HCT116 (cell line): Measurements from ENCODE around the gene C20orf144.

Experiments
- ATF3 ChIP-seq: IDR thresholded peaks from 2 replicates; pipeline ENCODE4 v1.6.1; 2012
- CEBPB ChIP-seq: IDR thresholded peaks from 2 replicates; pipeline ENCODE4 v1.6.1; 2012; ENCODE audit warnings: low read depth
- CTCF ChIP-seq, 3 experiments: fragments of 200-600 bp in 1 of 3; sonication (generic) in 1 of 3; IDR thresholded peaks in 2 of 3; conservative IDR thresholded peaks in 1 of 3; 2 replicates each; pipeline ENCODE4 v1.5.1; 2012 to 2017; ENCODE audit warnings: low read depth in 2 of 3, low read length in 2 of 3, antibody characterized with exemption in 1 of 3, borderline replicate concordance in 1 of 3, control low read depth in 1 of 3, mild to moderate bottlenecking in 1 of 3, mixed read lengths in 1 of 3, mixed run types in 1 of 3, moderate library complexity in 1 of 3; ENCODE audit not compliant: insufficient read depth in 1 of 3
- MAX ChIP-seq: IDR thresholded peaks from 2 replicates; pipeline ENCODE4 v1.6.1; 2012
- POLR2A ChIP-seq: IDR thresholded peaks from 2 replicates; pipeline ENCODE4 v1.7.0; 2011; ENCODE audit warnings: borderline replicate concordance; ENCODE audit not compliant: insufficient read depth, insufficient read length; ENCODE audit errors: extremely low read depth
- RAD21 ChIP-seq: IDR thresholded peaks from 2 replicates; pipeline ENCODE4 v1.6.1; 2012; ENCODE audit warnings: low read depth, mild to moderate bottlenecking
- SP1 ChIP-seq: IDR thresholded peaks from 2 replicates; pipeline ENCODE4 v1.6.1; 2012; ENCODE audit warnings: low read depth
- TCF7L2 ChIP-seq: IDR thresholded peaks from 2 replicates; pipeline ENCODE4 v1.7.0; 2011; ENCODE audit warnings: borderline replicate concordance, inconsistent platforms; ENCODE audit not compliant: insufficient read depth, insufficient read length; ENCODE audit errors: extremely low read depth
- YY1 ChIP-seq: IDR thresholded peaks from 2 replicates; pipeline ENCODE4 v1.6.1; 2011; ENCODE audit warnings: low read length, low read depth, moderate library complexity, mild to moderate bottlenecking; ENCODE audit not compliant: insufficient replicate concordance; ENCODE audit errors: extremely low read depth
- ZFX ChIP-seq: fragments of 450-650 bp; IDR thresholded peaks from 2 replicates; pipeline ENCODE4 v1.6.1; 2017

- TF ChIP-seq CEBPB (no peak), CTCF (IDR thresholded peaks at IDR 0.05 in 2 of 3, conservative IDR thresholded peaks at IDR 0.05 in 1 of 3; ENCODE audit: borderline replicate concordance in 1 of 3, insufficient read depth in 1 of 3, low read depth in 2 of 3, low read length in 2 of 3) (no peak), ATF3 (no peak), MAX (no peak), POLR2A (no peak), RAD21 (no peak), YY1 (no peak), TCF7L2 (no peak), ZFX (no peak), SP1 (no peak)
Observed at GRCh38 chr20:33645072-33645358, 17.1 kb upstream of the C20orf144 start.
